Measurements from ENCODE around the gene RBP2. TPM values are rescaled to one million over a fixed set of nuclear protein-coding genes. Genes with fewer than 3 reads are reported as not detected.
"Not testable (repeated sequence)": the region's sequence is repeated elsewhere in the genome, so short reads cannot be mapped to it uniquely, and the experiment has no call there.

RBP2 gene
- total RNA-seq, 6 experiments from 2014 or later: not detected

DNA sequence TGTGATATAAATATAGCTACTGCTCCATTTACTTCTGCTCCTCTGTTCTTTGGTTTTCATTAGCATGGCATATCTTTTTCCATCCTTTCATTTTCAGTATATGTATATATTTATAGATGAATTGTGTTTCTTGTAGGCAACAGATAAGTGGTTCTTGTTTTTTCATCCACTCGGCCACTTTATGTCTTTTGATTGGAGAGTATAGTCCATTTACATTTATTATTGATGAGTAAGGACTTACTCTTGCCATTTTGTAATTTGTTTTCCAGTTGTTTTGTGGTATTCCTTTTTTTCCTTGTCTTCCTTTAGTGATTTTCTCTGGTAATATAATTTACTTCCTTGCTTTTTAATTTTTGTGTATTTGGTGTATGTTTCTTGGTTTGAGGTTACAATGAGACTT is 60.0 kb downstream of the RBP2 start:
- peaks cover 11% of the 10 kb centered on the region; the same call in 1 of the 2 replicates for H3K9me3 Mint-ChIP-seq
- H3K36me3 Mint-ChIP-seq (ENCODE audit: low read depth): no peaks in the 10 kb centered on the region
- H3K4me1 Mint-ChIP-seq (ENCODE audit: low read depth): no peaks in the 10 kb centered on the region
- DNase-seq: no peak
- peaks cover 2% of the 10 kb centered on the region; the same call in 1 of the 2 replicates for H3K27me3 Mint-ChIP-seq (ENCODE audit: insufficient read depth)
- TF ChIP-seq, protein P1, sequence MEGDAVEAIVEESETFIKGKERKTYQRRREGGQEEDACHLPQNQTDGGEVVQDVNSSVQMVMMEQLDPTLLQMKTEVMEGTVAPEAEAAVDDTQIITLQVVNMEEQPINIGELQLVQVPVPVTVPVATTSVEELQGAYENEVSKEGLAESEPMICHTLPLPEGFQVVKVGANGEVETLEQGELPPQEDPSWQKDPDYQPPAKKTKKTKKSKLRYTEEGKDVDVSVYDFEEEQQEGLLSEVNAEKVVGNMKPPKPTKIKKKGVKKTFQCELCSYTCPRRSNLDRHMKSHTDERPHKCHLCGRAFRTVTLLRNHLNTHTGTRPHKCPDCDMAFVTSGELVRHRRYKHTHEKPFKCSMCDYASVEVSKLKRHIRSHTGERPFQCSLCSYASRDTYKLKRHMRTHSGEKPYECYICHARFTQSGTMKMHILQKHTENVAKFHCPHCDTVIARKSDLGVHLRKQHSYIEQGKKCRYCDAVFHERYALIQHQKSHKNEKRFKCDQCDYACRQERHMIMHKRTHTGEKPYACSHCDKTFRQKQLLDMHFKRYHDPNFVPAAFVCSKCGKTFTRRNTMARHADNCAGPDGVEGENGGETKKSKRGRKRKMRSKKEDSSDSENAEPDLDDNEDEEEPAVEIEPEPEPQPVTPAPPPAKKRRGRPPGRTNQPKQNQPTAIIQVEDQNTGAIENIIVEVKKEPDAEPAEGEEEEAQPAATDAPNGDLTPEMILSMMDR (IDR thresholded peaks at IDR 0.05): no peak
- no peak overlapping the region for H3K4me3 Mint-ChIP-seq
- H3K27ac Mint-ChIP-seq: no peak overlapping the region

DNA sequence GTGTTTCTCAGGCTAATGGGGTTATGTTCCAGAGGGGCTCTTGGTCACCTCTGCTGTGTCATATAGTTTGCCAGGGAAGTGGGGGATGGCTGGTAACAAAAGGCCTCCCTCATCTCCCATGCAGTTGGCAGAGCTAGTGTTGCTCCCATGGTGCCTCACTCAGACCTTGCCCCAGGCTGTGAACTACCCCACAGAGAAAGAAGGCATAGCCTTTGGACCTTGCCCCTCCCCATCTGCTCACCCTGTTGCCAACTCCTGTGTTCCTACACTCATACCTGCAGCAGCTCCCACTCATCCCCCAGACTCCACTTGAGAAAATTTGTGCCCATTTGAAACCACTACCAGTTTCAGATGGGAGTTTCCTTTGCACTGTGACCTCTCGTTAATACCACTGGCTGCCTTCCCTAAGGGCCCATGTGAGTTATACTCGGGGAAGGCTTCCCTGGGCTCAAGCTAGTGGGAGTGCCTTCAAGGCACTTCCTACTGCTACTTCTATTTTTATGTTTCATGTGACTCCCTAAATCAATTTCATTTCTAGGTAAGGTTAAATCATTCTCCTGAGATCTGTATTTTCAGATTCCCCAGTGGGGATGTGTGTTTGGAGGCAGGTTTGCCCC is 61.6 kb downstream of the RBP2 start:
- Mint-ChIP-seq H3K9me3 (peaks cover 12% of the 10 kb centered on the region; the same call in 1 of the 2 replicates), H3K27me3 (ENCODE audit: insufficient read depth) (peaks cover 2% of the 10 kb centered on the region; the same call in 1 of the 2 replicates), H3K4me3 (no peak overlapping the region), H3K4me1 (ENCODE audit: low read depth) (no peaks in the 10 kb centered on the region), H3K27ac (no peak overlapping the region), H3K36me3 (ENCODE audit: low read depth) (no peaks in the 10 kb centered on the region)
- TF ChIP-seq, protein P1 (IDR thresholded peaks at IDR 0.05): no peak
- DNase-seq: no peak

DNA sequence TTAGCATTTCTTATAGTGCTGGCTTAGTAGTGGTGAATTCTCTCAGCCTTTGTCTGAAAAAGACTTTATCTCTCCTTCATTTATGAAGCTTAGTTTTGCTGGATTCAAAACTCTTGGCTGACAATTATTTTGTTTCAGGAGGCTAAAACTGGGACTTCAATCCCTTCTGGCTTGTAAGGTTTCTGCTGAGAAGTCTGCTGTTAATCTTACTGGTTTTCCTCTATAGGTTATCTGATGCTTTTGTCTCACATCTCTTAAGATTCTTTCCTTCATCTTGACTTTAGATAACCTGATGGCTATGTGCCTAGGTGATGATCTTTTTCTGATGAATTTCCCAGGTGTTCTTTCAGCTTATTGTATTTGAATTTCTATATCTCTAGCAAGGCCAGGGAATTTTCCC is 63.4 kb downstream of the RBP2 start:
- H3K4me3 Mint-ChIP-seq; H3K27ac Mint-ChIP-seq; H3K27me3 Mint-ChIP-seq (ENCODE audit: insufficient read depth); DNase-seq; H3K4me1 Mint-ChIP-seq (ENCODE audit: low read depth); H3K36me3 Mint-ChIP-seq (ENCODE audit: low read depth): not testable (repeated sequence)
- peaks cover 26% of the 10 kb centered on the region; the same call in 1 of the 2 replicates for H3K9me3 Mint-ChIP-seq

Other genes with a start within 250 kb of the RBP2 start
- gene MRPS22, start 132.5 kb downstream of the RBP2 start, total RNA-seq (2021; fragmentation: NEBNext Ultra II Directional; extraction: Animal tissue kit (Norgen Biotek cat#: 25700)): 10 to 100 TPM; 65.8 to 74.1 (median 71.0) TPM
- 100 to 1,000 TPM; 246 to 266 (median 260) TPM for gene COPB2, start 86.9 kb downstream of the RBP2 start, total RNA-seq (2021; fragmentation: NEBNext Ultra II Directional; extraction: Animal tissue kit (Norgen Biotek cat#: 25700))
- gene RBP1, start 63.2 kb upstream of the RBP2 start, total RNA-seq (2021; fragmentation: NEBNext Ultra II Directional; extraction: Animal tissue kit (Norgen Biotek cat#: 25700)): not detected
- gene NMNAT3, start 201.5 kb upstream of the RBP2 start, total RNA-seq (2021; fragmentation: NEBNext Ultra II Directional; extraction: Animal tissue kit (Norgen Biotek cat#: 25700)): under 1 TPM in 4 of 6 experiments, not detected in 2; 0.02 to 0.05 (median 0.03) TPM

Data from HFFc6 (cell line).